KMS-11 (cell line): ENCODE measurements around the gene UBE4A.

ENCODE experiments used
- H2AFZ ChIP-seq: fragments of 200-600 bp; sonication (generic); 2 replicates; pipeline ENCODE4 v1.6.1; 2016; ENCODE audit warnings: antibody characterized with exemption, mixed run types, low read depth
- H3K27ac ChIP-seq: fragments of 200-600 bp; sonication (generic); 2 replicates; pipeline ENCODE4 v1.6.1; 2016; ENCODE audit warnings: mild to moderate bottlenecking, mixed run types
- H3K27me3 ChIP-seq: fragments of 200-600 bp; sonication (generic); 2 replicates; pipeline ENCODE4 v1.6.1; 2017; ENCODE audit warnings: mild to moderate bottlenecking, low read depth, mixed run types, moderate library complexity; ENCODE audit not compliant: insufficient read depth
- H3K36me3 ChIP-seq: fragments of 200-600 bp; sonication (generic); 2 replicates; pipeline ENCODE4 v1.6.1; 2017; ENCODE audit warnings: mild to moderate bottlenecking, mixed run types; ENCODE audit not compliant: insufficient read depth
- H3K4me1 ChIP-seq: fragments of 200-600 bp; sonication (generic); 2 replicates; pipeline ENCODE4 v1.6.1; 2016; ENCODE audit warnings: mild to moderate bottlenecking, low read depth, mixed run types; ENCODE audit not compliant: poor library complexity, severe bottlenecking
- H3K4me2 ChIP-seq: fragments of 200-600 bp; sonication (generic); 2 replicates; pipeline ENCODE4 v1.7.0; 2016; ENCODE audit warnings: mild to moderate bottlenecking, mixed run types
- H3K4me3 ChIP-seq: fragments of 200-600 bp; sonication (generic); IDR thresholded peaks from 2 replicates; pipeline ENCODE4 v1.6.1; 2017; ENCODE audit warnings: low read depth, low read length, mixed read lengths; ENCODE audit not compliant: insufficient read depth
- H3K79me2 ChIP-seq: fragments of 200-600 bp; sonication (generic); 2 replicates; pipeline ENCODE4 v1.6.1; 2016; ENCODE audit warnings: low read depth, mixed run types; ENCODE audit not compliant: insufficient read depth
- H3K9ac ChIP-seq: fragments of 200-600 bp; sonication (generic); 2 replicates; pipeline ENCODE4 v1.6.1; 2016; ENCODE audit warnings: mild to moderate bottlenecking, mixed run types
- H4K20me1 ChIP-seq: fragments of 200-600 bp; sonication (generic); 2 replicates; pipeline ENCODE4 v1.6.1; 2016; ENCODE audit warnings: mild to moderate bottlenecking, mixed run types; ENCODE audit not compliant: insufficient read depth
- CTCF ChIP-seq: fragments of 200-600 bp; sonication (generic); conservative IDR thresholded peaks from 2 replicates; pipeline ENCODE4 v1.6.1; 2017; ENCODE audit warnings: low read depth, mild to moderate bottlenecking, antibody characterized with exemption, low read length, moderate library complexity, mixed read lengths

UBE4A gene

GRCh38 chr11:118366287-118366686 is 6.9 kb downstream of the UBE4A start:
- 0 out of 2 replicates have a peak, but pooled peaks cover 2% of the 10 kb centered on the region for H4K20me1 ChIP-seq

DNA sequence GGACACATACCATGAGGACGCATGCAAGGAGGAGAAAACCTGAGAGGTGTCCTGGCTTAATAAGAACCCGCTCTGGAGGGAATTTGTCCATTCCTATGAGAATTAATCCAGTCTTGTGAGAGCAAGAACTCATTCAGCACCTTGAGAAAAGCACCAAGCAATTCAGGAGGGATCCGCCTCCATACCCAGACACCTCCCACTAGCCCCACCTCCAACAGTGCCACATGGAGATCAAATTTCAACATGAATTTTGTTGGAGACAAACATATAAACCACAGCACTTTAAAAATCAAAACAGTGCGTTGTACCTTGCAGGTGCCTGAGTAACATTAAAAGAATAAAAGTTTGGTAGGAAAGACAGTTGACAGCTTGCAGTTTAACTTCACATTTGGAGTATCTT is 11.4 kb downstream of the UBE4A start:
- Histone ChIP-seq H3K4me1 (peaks cover 15% of the 10 kb centered on the region), H3K9ac (no peak overlapping the region), H3K36me3 (no peaks in the 10 kb centered on the region; the same call in 1 of the 2 replicates), H2AFZ (no peak overlapping the region), H3K27ac (no peak overlapping the region; the same call in 1 of the 2 replicates), H3K4me2 (peak overlapping the region; percentile 8; the same call in 1 of the 2 replicates), H3K4me3 (no peak overlapping the region), H4K20me1 (0 out of 2 replicates have a peak, but pooled peaks cover 3% of the 10 kb centered on the region), H3K27me3 (no peaks in the 10 kb centered on the region), H3K79me2 (no peaks in the 10 kb centered on the region)
- TF ChIP-seq CTCF: no peak

More at GRCh38 chr11:118366287-118366686, 6.9 kb downstream of the UBE4A start:
- Histone ChIP-seq H3K79me2 (peaks cover 14% of the 10 kb centered on the region), H3K27me3 (no peaks in the 10 kb centered on the region), H3K4me2 (no peak overlapping the region), H3K36me3 (no peaks in the 10 kb centered on the region), H3K27ac (no peak overlapping the region), H3K4me3 (no peak overlapping the region), H3K4me1 (peaks cover 13% of the 10 kb centered on the region), H2AFZ (no peak overlapping the region), H3K9ac (no peak overlapping the region)
- TF ChIP-seq CTCF: no peak

GRCh38 chr11:118373263-118373662 is 13.9 kb downstream of the UBE4A start:
- Histone ChIP-seq H3K9ac (no peak overlapping the region), H3K4me3 (no peak overlapping the region), H3K4me2 (no peak overlapping the region), H2AFZ (no peak overlapping the region), H3K27ac (no peak overlapping the region), H3K79me2 (no peaks in the 10 kb centered on the region), H3K4me1 (peaks cover 15% of the 10 kb centered on the region), H3K36me3 (no peaks in the 10 kb centered on the region; the same call in 1 of the 2 replicates), H4K20me1 (0 out of 2 replicates have a peak, but pooled peaks cover 3% of the 10 kb centered on the region), H3K27me3 (no peaks in the 10 kb centered on the region)
- no peak for TF ChIP-seq CTCF

DNA sequence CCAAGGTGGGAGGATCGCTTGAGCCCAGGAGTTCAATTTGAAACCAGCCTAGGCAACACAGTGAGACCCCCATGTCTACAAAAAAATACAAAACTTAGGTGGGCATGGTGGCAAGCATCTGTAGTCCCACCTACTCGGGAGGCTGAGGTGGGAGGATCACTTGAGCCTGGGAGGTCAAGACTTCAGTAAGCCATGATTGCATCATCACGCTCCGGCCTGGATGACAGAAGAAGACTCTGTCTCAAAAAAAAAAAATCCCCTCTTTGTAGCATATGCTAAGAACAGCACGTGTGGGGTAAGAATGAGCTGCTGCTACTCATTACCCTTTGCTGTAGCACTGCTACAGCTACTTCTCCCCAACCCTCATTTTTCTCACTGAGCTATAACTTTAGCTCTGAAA is 14.5 kb downstream of the UBE4A start:
- Histone ChIP-seq H3K27ac (no peak overlapping the region), H3K27me3 (no peaks in the 10 kb centered on the region), H3K36me3 (no peaks in the 10 kb centered on the region; the same call in 1 of the 2 replicates), H4K20me1 (0 out of 2 replicates have a peak, but pooled peaks cover 3% of the 10 kb centered on the region), H3K4me2 (no peak overlapping the region), H2AFZ (no peak overlapping the region), H3K4me1 (peaks cover 15% of the 10 kb centered on the region), H3K79me2 (no peaks in the 10 kb centered on the region), H3K4me3 (no peak overlapping the region), H3K9ac (no peak overlapping the region)
- TF ChIP-seq CTCF: no peak
